ENCODE measurements around the gene BMP10. TPM values are rescaled to one million over a fixed set of nuclear protein-coding genes. Genes with fewer than 3 reads are reported as not detected.

Gene BMP10
- total RNA-seq, 1 experiment from 2014 or later, result not detected

DNA sequence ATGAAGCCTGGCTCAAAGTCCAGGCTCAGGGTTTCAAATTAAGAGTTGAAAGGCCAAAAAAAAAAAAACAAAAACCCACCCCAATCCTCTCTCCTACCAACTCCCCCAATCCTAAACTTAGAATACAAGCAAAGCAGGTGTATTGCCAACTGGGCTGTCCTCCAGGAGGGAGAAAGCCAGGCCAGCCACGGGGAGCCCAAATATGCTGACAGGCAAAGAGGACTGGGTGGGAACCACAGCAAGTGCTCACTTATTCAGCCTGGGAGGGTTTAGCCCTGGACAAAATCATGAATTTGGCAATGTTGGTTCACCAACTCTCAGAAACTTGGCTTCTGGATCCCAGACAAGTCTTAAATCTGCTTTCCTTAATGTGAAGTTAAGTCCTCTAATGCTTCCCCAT lies 45.0 kb upstream of the BMP10 start:
- H4K8ac ChIP-seq (replicated peaks; ENCODE audit: insufficient read length, low read depth, low read length), result no peak overlapping the region
- Mint-ChIP-seq H3K4me1 (no peaks in the 10 kb centered on the region; a peak in 2 of 4 replicates), H3K9me3 (no peaks in the 10 kb centered on the region), H3K27me3 (ENCODE audit: low read depth) (no peaks in the 10 kb centered on the region), H3K4me3 (no peak overlapping the region), H3K36me3 (ENCODE audit: insufficient read depth in 1 of 3, low read depth in 3 of 3) (no peaks in the 10 kb centered on the region), H3K27ac (no peak overlapping the region)
- H2BK20ac ChIP-seq (ENCODE audit: low read depth, low read length, poor library complexity, severe bottlenecking), result no peak overlapping the region
- H3K4me1 ChIP-seq (ENCODE audit: insufficient read depth, low read length), result peaks cover 5% of the 10 kb centered on the region
- H3K18ac ChIP-seq (ENCODE audit: insufficient read length, low read depth, low read length), result no peak overlapping the region
- H3K56ac ChIP-seq (ENCODE audit: insufficient read length, low read depth, low read length), result no peak overlapping the region
- no peak overlapping the region for H2AFZ ChIP-seq (ENCODE audit: low read length)
- no peak overlapping the region for H3K23ac ChIP-seq (ENCODE audit: insufficient read length, low read depth, low read length)
- no peak overlapping the region for H4K5ac ChIP-seq (ENCODE audit: insufficient read length, low read depth, low read length)
- H2BK15ac ChIP-seq (ENCODE audit: low read depth, low read length), result no peak overlapping the region
- no peak overlapping the region for H2BK120ac ChIP-seq (ENCODE audit: low read depth, low read length, poor library complexity, severe bottlenecking)
- no peak overlapping the region for H2AK5ac ChIP-seq (ENCODE audit: insufficient read length, low read length)
- H3K4ac ChIP-seq (ENCODE audit: low read depth, low read length), result no peak overlapping the region
- no peaks in the 10 kb centered on the region for H3K79me2 ChIP-seq (ENCODE audit: insufficient read depth, low read length)
- no peak overlapping the region for H2BK12ac ChIP-seq (ENCODE audit: insufficient read length, low read depth, low read length)
- no peaks in the 10 kb centered on the region for H3K79me1 ChIP-seq (ENCODE audit: insufficient read depth, low read depth, low read length, poor library complexity, severe bottlenecking)
- no peak for DNase-seq
- H3K14ac ChIP-seq (ENCODE audit: insufficient read depth, low read length), result no peak overlapping the region
- WGBS (ENCODE audit: extremely low coverage, insufficient read length, low lambda C conversion rate), result no CpG with 5 or more reads among the region's 1 CpG
- H3K27ac ChIP-seq (ENCODE audit: insufficient read length, low read depth, low read length), result no peak overlapping the region
- no peaks in the 10 kb centered on the region for H3K27me3 ChIP-seq (ENCODE audit: insufficient read depth, low read length)
- H2BK5ac ChIP-seq (ENCODE audit: insufficient read length, low read length), result no peak overlapping the region
- TF ChIP-seq, protein P1, sequence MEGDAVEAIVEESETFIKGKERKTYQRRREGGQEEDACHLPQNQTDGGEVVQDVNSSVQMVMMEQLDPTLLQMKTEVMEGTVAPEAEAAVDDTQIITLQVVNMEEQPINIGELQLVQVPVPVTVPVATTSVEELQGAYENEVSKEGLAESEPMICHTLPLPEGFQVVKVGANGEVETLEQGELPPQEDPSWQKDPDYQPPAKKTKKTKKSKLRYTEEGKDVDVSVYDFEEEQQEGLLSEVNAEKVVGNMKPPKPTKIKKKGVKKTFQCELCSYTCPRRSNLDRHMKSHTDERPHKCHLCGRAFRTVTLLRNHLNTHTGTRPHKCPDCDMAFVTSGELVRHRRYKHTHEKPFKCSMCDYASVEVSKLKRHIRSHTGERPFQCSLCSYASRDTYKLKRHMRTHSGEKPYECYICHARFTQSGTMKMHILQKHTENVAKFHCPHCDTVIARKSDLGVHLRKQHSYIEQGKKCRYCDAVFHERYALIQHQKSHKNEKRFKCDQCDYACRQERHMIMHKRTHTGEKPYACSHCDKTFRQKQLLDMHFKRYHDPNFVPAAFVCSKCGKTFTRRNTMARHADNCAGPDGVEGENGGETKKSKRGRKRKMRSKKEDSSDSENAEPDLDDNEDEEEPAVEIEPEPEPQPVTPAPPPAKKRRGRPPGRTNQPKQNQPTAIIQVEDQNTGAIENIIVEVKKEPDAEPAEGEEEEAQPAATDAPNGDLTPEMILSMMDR (conservative IDR thresholded peaks at IDR 0.05), result no peak
- no peaks in the 10 kb centered on the region for H4K20me1 ChIP-seq (ENCODE audit: control insufficient read depth, insufficient read depth, insufficient read length)
- no peak overlapping the region for H3T11ph ChIP-seq (ENCODE audit: low read length)
- no peaks in the 10 kb centered on the region for H3K9me3 ChIP-seq (ENCODE audit: control insufficient read depth, low read depth, low read length)
- H4K91ac ChIP-seq (ENCODE audit: insufficient read length, low read depth, low read length), result no peak overlapping the region
- no peak overlapping the region for H3K4me2 ChIP-seq (ENCODE audit: insufficient read depth, insufficient read length, low read length)
- no peak overlapping the region for H3K9ac ChIP-seq (ENCODE audit: extremely low read depth, insufficient read length, low read length)
- no peaks in the 10 kb centered on the region for H3K23me2 ChIP-seq (ENCODE audit: insufficient read length, low read depth, low read length, poor library complexity, severe bottlenecking)

Measured in H9 (cell line).